Duodenal mucosa (tissue), 2 donors: ENCODE measurements around the gene ZNF793.

Experiments
- H3K27ac ChIP-seq: one replicate; pipeline ENCODE4 v1.7.0; 2013; ENCODE audit warnings: low read depth, low read length
- H3K27me3 ChIP-seq, 2 donors: one replicate each; pipeline ENCODE4 v1.7.0; 2013; ENCODE audit warnings: low read length in 2 of 2, control low read depth in 1 of 2; ENCODE audit not compliant: insufficient read depth in 2 of 2, control insufficient read depth in 1 of 2
- H3K36me3 ChIP-seq, 2 donors: one replicate each; pipeline ENCODE4 v1.7.0; 2013; ENCODE audit warnings: low read length in 2 of 2, control low read depth in 1 of 2; ENCODE audit not compliant: insufficient read depth in 2 of 2, control insufficient read depth in 1 of 2
- H3K4me1 ChIP-seq, 2 donors: one replicate each; pipeline ENCODE4 v1.7.0; 2013; ENCODE audit warnings: low read length in 2 of 2, control low read depth in 1 of 2; ENCODE audit not compliant: insufficient read depth in 2 of 2, control insufficient read depth in 1 of 2
- H3K4me3 ChIP-seq, 2 donors: one replicate each; pipeline ENCODE4 v1.7.0; 2013; ENCODE audit warnings: low read length in 2 of 2, low read depth in 1 of 2
- H3K9ac ChIP-seq, 2 donors: one replicate each; pipeline ENCODE4 v1.7.0; 2013; ENCODE audit warnings: low read length in 2 of 2, low read depth in 1 of 2
- H3K9me3 ChIP-seq, 2 donors: one replicate each; pipeline ENCODE4 v1.7.0; 2013; ENCODE audit warnings: low read length in 2 of 2, control low read depth in 1 of 2; ENCODE audit not compliant: control insufficient read depth in 1 of 2

Gene ZNF793

GRCh38 chr19:37564624-37565369 is 58.1 kb downstream of the ZNF793 start:
- H3K9ac ChIP-seq = no peak overlapping the region
- no peaks in the 10 kb centered on the region for H3K4me1 ChIP-seq
- no peaks in the 10 kb centered on the region for H3K27me3 ChIP-seq
- peak overlapping the region; percentile 19 to 38 for H3K4me3 ChIP-seq
- H3K27ac ChIP-seq = no peak overlapping the region
- H3K9me3 ChIP-seq = peaks cover 89 to 93% of the 10 kb centered on the region in 2 donors
- peaks cover 14 to 21% of the 10 kb centered on the region in 2 donors for H3K36me3 ChIP-seq

- H3K9me3 ChIP-seq = peaks cover 92 to 97% of the 10 kb centered on the region in 2 donors
- H3K36me3 ChIP-seq = peaks cover 18 to 25% of the 10 kb centered on the region in 2 donors
- H3K27me3 ChIP-seq = no peaks in the 10 kb centered on the region
- no peaks in the 10 kb centered on the region for H3K4me1 ChIP-seq
- H3K27ac ChIP-seq = no peak overlapping the region
- H3K9ac ChIP-seq = no peak overlapping the region
- H3K4me3 ChIP-seq = peak overlapping the region; percentile 19 to 38
Measured at GRCh38 chr19:37565370-37565669, 58.6 kb downstream of the ZNF793 start.

GRCh38 chr19:37572203-37572602 is 65.5 kb downstream of the ZNF793 start:
- no peaks in the 10 kb centered on the region for H3K4me1 ChIP-seq
- H3K4me3 ChIP-seq = no peak overlapping the region
- H3K36me3 ChIP-seq = peaks cover 13 to 17% of the 10 kb centered on the region in 2 donors
- no peak overlapping the region for H3K9ac ChIP-seq
- H3K9me3 ChIP-seq = peaks cover 46 to 71% of the 10 kb centered on the region in 2 donors
- no peaks in the 10 kb centered on the region for H3K27me3 ChIP-seq
- H3K27ac ChIP-seq = no peak overlapping the region

- Histone ChIP-seq H3K27me3 (no peaks in the 10 kb centered on the region), H3K4me1 (no peaks in the 10 kb centered on the region), H3K9ac (no peak overlapping the region), H3K36me3 (peaks cover 56 to 64% of the 10 kb centered on the region in 2 donors), H3K4me3 (peak overlapping the region in 1 of 2 donors; percentile 38), H3K9me3 (peaks cover 60 to 85% of the 10 kb centered on the region in 2 donors), H3K27ac (no peak overlapping the region)
Measured at GRCh38 chr19:37583340-37583739, 76.6 kb downstream of the ZNF793 start.
